GM06990 (cell line): ENCODE measurements around the gene ZNFX1.

Experiments
- DNase-seq: peaks from one replicate; pipeline ENCODE4 v3.0.0-alpha.2; 2011; ENCODE audit not compliant: insufficient read length; ENCODE audit errors: extremely low read depth
- H3K27me3 ChIP-seq: replicated peaks from 2 replicates; pipeline ENCODE4 v1.6.0; 2011; ENCODE audit warnings: low read length; ENCODE audit not compliant: control insufficient read depth, insufficient read depth
- H3K36me3 ChIP-seq: 2 replicates; pipeline ENCODE4 v1.5.1; 2011; ENCODE audit warnings: low read length; ENCODE audit not compliant: control insufficient read depth, insufficient read depth
- H3K4me3 ChIP-seq: replicated peaks from 2 replicates; pipeline ENCODE4 v1.5.1; 2011; ENCODE audit warnings: low read depth, mild to moderate bottlenecking, control low read depth, low read length
- TF ChIP-seq, protein P1 (sequence below): IDR thresholded peaks from 2 replicates; pipeline ENCODE4 v1.5.1; 2011; ENCODE audit warnings: low read length, control low read depth, mild to moderate bottlenecking, inconsistent platforms; ENCODE audit not compliant: insufficient read depth, poor library complexity, severe bottlenecking

ZNFX1 gene

GRCh38 chr20:49275216-49275615 is 2.6 kb downstream of the ZNFX1 start:
- Histone ChIP-seq H3K36me3 (peaks cover 16% of the 10 kb centered on the region), H3K4me3 (peak overlapping the region; percentile 98), H3K27me3 (no peaks in the 10 kb centered on the region)
- TF ChIP-seq, protein P1, sequence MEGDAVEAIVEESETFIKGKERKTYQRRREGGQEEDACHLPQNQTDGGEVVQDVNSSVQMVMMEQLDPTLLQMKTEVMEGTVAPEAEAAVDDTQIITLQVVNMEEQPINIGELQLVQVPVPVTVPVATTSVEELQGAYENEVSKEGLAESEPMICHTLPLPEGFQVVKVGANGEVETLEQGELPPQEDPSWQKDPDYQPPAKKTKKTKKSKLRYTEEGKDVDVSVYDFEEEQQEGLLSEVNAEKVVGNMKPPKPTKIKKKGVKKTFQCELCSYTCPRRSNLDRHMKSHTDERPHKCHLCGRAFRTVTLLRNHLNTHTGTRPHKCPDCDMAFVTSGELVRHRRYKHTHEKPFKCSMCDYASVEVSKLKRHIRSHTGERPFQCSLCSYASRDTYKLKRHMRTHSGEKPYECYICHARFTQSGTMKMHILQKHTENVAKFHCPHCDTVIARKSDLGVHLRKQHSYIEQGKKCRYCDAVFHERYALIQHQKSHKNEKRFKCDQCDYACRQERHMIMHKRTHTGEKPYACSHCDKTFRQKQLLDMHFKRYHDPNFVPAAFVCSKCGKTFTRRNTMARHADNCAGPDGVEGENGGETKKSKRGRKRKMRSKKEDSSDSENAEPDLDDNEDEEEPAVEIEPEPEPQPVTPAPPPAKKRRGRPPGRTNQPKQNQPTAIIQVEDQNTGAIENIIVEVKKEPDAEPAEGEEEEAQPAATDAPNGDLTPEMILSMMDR = no peak
- no peak for DNase-seq

GRCh38 chr20:49273696-49274277 is 4.1 kb downstream of the ZNFX1 start:
- H3K4me3 ChIP-seq = no peak overlapping the region
- peaks cover 15% of the 10 kb centered on the region for H3K36me3 ChIP-seq
- TF ChIP-seq, protein P1 = no peak
- H3K27me3 ChIP-seq = no peaks in the 10 kb centered on the region
- no peak for DNase-seq

GRCh38 chr20:49272654-49273053 is 5.2 kb downstream of the ZNFX1 start:
- Histone ChIP-seq H3K4me3 (no peak overlapping the region), H3K36me3 (peaks cover 15% of the 10 kb centered on the region), H3K27me3 (no peaks in the 10 kb centered on the region)
- TF ChIP-seq, protein P1 = no peak
- no peak for DNase-seq

DNA sequence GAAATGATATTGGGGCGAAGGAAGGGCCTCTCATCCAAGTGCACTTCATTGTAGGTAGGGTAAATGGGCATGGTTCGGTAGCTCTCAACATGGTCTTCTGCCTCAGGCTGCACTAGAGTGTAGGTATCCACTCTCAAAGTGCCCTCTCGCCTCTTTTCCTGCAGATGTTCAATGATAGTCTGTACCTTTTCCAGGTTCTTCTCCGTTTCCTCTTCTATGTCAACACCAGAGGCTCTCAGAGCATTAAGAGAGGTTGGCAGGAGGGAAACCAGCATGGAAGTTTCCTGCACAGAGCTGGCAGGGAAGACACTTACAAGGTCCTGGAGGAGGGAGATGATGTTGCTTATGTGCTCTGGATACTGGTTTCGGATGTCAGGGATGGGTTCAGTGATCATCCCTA is 7.1 kb downstream of the ZNFX1 start:
- Histone ChIP-seq H3K27me3 (no peaks in the 10 kb centered on the region), H3K4me3 (no peak overlapping the region), H3K36me3 (peaks cover 16% of the 10 kb centered on the region)
- TF ChIP-seq, protein P1 = no peak
- no peak for DNase-seq

- H3K4me3 ChIP-seq = peak overlapping the region; percentile 47
- H3K27me3 ChIP-seq = no peaks in the 10 kb centered on the region
- DNase-seq = no peak
- peaks cover 15% of the 10 kb centered on the region for H3K36me3 ChIP-seq
- TF ChIP-seq, protein P1 = no peak
These were observed 7.7 kb downstream of the ZNFX1 start for GRCh38 chr20:49270177-49270576.
